Measurements from ENCODE around the gene NTSR1.
A peak's percentile ranks its signal among the peaks of the same experiment; 100 is the strongest.

Gene NTSR1

DNA sequence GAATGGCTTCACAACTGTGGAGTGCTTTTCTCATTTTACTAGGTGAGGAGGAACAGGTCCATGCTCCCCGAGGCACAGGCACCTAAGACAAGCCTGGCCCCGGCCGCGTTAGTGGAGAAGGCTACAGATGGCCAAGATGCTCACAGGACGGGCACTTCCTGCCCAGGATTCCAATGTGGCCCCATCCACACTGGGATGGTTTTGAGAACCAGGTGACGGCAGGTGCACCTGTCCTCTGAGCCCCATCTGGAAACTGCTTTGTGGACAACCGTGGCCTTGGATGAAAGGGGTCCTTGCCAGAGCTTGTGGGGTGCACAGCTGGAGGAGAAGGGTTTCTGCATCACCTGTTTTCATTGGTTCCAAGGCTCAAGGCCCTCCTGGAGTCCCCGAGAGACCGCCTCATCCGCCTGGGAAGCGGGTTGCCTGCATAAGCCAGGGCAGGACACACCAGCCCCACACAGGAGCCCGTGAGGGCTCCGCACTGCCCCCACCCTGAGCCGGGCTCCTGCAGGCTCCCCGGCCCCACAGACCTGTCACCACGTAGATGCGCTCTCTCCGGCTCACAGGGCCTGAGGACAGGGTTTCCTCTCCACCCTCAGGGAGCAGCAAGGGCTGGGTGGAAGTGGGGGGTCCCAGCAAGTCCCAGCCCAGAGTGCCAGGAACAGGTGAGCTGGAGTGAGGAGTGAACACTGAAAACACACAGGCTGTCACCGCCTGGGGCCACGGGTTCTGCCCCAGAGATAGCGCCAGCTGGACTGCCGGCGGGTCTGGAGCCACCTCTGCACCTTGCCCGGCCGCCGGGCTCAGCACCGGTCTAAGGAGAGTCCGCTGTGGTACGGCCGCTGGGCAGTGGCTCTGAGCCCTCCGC lies 18.3 kb downstream of the NTSR1 start:
- no peak for DNase-seq

DNA sequence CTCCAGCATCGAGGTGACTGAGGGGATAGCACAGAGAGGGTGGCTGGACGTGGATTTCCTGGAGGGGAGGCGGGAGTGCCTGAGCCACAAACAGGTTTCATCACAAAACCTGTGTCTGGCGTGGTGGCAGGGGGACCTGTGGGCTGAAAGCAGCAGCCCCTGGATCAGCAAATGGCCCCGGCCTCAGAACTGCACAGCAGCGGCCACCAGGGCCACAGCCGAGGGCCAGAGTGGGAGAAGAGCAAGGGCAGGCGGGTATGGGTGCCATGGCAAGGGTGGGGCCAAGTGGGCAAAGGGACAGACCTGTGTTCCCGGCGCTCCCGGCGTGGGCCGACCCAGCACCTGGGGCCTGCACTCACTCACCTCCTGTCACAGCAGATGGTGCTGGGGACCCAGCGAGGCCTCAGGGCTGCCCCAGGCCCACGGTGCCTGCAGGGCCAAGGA lies 19.0 kb downstream of the NTSR1 start:
- no peak for DNase-seq

DNA sequence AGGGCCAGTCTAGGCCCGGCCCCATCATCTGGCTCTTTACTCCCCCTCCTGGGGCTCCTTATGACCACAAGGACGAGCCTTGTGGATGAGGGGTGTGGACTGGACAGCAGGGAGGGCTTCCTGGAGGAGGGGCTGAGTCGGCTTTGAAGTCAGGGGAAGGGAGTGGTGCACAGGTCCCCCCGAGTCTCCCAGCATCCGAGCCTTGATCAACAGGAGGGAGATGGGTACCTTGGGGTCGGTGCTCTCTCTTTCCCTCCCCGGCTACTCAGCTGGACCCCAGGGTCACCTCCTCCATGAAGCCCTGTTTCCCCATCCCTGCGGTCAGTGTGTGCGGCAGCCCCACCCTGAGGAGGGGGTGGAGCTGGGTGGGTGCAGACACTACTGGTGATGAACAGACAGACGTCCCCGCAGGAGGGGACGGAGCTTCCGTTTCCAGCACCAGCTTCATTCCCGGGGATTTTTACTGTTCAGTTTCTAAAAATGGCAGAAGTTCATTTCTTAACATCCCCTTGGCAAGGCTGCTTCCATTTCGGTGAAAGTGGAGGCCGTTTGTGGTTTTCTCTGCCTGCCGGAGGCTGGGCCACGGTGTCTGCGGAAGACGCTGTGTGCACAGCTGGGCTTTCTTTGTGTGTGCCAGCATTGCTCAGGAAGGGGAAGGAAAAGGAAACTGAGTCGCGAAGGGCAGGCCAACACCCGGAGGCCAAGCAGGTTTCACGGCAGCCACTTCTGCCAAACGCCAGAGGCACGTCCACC lies 19.6 kb downstream of the NTSR1 start:
- DNase-seq, result no peak

DNA sequence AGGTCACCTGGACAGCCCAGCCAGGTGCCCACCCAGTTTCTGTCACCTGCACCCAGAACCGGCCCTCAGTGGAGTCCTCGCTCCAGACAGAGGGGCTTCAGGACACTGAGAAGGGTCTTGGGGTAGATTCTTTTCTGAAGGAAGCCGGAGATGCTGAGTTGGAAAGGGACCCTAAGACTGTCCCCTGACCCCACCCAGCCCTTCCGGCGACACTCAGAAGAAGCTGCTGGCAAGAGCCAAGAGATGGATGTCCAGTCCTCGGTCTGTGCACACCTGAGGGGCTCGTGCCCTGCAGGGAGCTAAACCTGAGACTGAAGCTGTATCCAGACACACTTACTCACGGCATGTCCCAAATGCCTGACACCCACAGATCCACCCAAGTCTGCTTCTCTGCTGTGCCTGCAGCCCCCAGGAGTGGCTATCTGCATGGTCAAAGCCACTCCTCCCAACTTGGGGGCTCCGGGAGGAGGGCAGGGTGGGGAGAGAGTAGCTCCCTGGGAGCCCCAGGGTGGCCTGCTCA lies 20.2 kb downstream of the NTSR1 start:
- DNase-seq, result no peak

- no peak for DNase-seq
Measured at GRCh38 chr20:62730481-62730880, 21.8 kb downstream of the NTSR1 start.

GRCh38 chr20:62732031-62732760 lies 23.6 kb downstream of the NTSR1 start:
- no peak for DNase-seq

- no peak for DNase-seq
Measured at GRCh38 chr20:62732842-62733525, 24.3 kb downstream of the NTSR1 start.

DNA sequence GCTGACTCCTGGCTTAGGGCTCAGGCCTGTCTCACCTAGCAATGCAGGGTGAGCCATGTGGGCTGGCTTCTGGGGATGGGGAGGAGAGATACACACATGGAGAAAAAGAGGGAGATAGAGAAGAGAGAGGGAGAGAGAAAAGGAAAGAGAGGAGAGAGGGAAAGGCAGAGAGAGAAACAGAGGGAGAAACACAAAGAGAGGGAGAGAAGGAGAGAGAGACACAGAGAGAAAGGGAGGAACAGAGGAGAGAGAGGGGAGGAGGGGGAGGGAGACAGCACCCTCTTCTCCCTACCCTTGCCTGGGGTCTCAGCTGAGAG lies 24.8 kb downstream of the NTSR1 start:
- DNase-seq, result no peak

DNA sequence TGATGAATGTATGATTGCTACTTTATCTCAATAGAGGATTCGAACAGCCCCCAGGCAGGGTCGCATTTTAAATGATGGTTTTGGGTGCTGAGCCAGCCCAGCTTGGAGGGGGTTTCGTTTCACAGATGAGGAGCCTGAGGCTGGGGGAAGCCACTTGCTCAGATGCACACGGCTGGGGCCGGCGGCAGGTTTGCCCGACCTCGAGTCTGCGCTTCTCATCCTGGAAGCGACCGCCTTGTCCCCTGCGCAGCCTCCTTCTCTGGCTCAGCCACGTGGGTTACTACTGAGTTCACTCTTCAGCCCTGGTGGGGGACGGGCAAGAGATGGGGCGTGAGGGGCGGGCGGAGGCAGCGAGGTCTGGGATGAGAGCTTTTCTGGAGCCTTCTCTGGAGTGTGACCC lies 25.3 kb downstream of the NTSR1 start:
- no peak for DNase-seq

- DNase-seq, result no peak
Measured at GRCh38 chr20:62734326-62734725, 25.7 kb downstream of the NTSR1 start.

DNA sequence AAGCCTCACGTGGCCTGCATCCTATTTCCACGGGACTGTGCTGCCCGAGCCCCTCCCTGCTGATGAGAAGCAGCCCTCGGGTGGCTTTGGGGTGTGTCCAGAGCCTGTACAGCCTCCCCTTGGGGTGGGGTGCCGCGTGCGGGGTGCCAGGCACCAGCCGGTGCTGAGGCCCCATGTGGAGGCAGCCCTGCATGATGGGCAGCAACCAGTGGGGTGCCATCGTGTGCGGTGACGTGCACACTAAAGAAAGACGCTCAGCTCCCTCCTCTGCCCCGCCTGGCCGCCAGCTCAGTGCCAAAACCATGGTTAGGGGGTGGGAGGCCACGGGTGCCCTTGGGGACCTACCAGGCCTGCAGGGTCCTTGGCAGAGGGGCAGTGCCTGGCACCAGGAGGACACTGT lies 26.2 kb downstream of the NTSR1 start:
- no peak for DNase-seq

- peak; percentile 78 for DNase-seq
Measured at GRCh38 chr20:62735331-62735821, 26.7 kb downstream of the NTSR1 start.

GRCh38 chr20:62736026-62736406 lies 27.4 kb downstream of the NTSR1 start:
- no peak for DNase-seq

- peak; percentile 80 for DNase-seq
Measured at GRCh38 chr20:62736407-62737071, 27.9 kb downstream of the NTSR1 start.

GRCh38 chr20:62737271-62737811 lies 28.7 kb downstream of the NTSR1 start:
- DNase-seq, result no peak

GRCh38 chr20:62738025-62738881 lies 29.6 kb downstream of the NTSR1 start:
- DNase-seq, result no peak

DNA sequence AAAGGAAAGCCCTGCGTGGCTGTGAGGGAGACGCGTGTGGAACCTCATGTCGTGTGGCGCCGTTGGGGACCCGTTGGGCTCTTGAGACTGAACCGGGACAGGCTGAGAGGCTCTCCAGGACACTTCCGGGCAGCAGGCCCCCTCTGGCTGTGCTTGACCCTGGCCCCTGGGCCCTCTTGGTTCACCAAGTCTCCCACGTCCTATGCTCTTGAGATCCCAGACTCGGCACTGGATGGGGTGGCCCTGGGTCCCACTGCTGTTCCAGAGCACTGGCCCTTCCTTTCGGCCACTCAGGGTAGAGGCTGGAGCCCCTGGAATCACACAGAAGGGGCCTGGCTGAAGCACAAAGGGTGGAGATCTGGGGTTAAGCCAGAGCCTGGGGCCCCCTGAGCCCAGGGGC lies 30.4 kb downstream of the NTSR1 start:
- no peak for DNase-seq

- DNase-seq, result peak; percentile 70
Measured at GRCh38 chr20:62739581-62740285, 31.1 kb downstream of the NTSR1 start.

DNA sequence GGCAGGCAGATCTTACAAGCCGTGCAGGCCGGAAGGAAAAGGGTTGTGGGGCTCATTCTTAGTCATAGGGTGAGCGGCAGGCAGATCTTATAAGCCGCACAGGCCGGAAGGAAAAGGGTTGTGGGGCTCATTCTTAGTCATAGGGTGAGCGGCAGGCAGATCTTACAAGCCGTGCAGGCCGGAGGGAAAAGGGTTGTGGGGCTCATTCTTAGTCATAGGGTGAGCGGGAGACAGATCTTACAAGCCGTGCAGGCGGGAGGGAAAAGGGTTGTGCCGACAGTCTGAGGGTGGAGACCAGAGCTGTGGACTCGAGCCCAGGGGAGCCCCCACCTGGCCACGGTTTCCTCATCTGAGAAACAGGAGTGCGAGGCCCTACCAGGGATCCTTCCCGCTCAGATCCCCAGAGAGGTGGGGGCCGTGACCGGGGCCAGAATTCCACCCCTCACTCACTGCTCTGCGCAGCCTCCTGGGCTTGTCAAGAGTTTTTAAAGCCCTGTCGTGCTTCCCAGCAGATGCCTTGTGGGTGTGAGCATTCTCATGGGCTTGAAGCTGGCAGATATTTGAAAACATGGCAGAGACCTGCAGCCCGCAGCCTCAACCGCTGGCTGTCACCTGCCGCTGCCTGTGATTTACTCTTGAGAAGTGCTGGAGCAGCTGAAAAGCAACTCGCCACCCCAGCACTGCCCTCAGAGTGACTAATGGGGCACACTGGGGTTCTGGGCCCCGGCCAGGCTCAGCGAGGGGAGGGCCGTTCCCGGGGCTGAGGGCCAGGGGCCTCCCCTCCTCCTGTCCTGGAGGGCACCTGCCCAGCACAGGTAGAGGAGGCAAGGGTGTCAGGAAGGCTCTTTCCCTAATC lies 31.9 kb downstream of the NTSR1 start:
- DNase-seq, result no peak
